PC-3 (cell line): Measurements from ENCODE around the gene EMB. TPM values are rescaled to one million over a fixed set of nuclear protein-coding genes. Genes with fewer than 3 reads are reported as not detected.
"Not testable (repeated sequence)": the region's sequence is repeated elsewhere in the genome, so short reads cannot be mapped to it uniquely, and the experiment has no call there.

ENCODE experiments used
- ATAC-seq: fragments of 200-7000 bp; cut with Tn5 transposase; 2 replicates; pipeline ENCODE4 v1.9.1; 2020; ENCODE audit warnings: mild to moderate bottlenecking, moderate library complexity
- BruUV-seq: library from RNA; stranded (reverse); fragments of 400-500 nt; replicated peaks from 2 replicates; lab custom pipeline; 2021; lab: Mats Ljungman, UMichigan
- CTCF ChIA-PET: fragments of 300-600 bp; sonication (Branson Sonifier 250); formaldehyde crosslinking; loops from one replicate; lab custom pipeline; 2022; ENCODE audit warnings: antibody characterized with exemption; lab: Charles Lee
- POLR2A ChIA-PET: fragments of 300-600 bp; sonication (Branson Sonifier 250); formaldehyde crosslinking; loops from one replicate; lab custom pipeline; 2022; ENCODE audit warnings: antibody characterized with exemption; ENCODE audit not compliant: unreplicated experiment; lab: Charles Lee
- DNase-seq: peaks from one replicate; pipeline ENCODE4 v3.0.0-alpha.2; 2015
- H2AFZ ChIP-seq: fragments of 300-600 bp; sonication (generic); 2 replicates; pipeline ENCODE4 v1.6.0; 2016; ENCODE audit warnings: antibody characterized with exemption, low read length
- H3F3A ChIP-seq: fragments of 300-600 bp; sonication (generic); one replicate; pipeline ENCODE4 v1.6.0; 2017; ENCODE audit warnings: antibody characterized with exemption, low read length, control low read depth, mild to moderate bottlenecking; ENCODE audit not compliant: unreplicated experiment
- H3K27ac ChIP-seq: fragments of 300-600 bp; sonication (generic); 2 replicates; pipeline ENCODE4 v1.5.1; 2016; ENCODE audit warnings: mild to moderate bottlenecking, low read length
- H3K27me3 ChIP-seq: fragments of 300-600 bp; sonication (generic); 2 replicates; pipeline ENCODE4 v1.6.1; 2016; ENCODE audit warnings: low read length, mixed read lengths
- H3K36me3 ChIP-seq: fragments of 300-600 bp; sonication (generic); 2 replicates; pipeline ENCODE4 v1.6.1; 2016; ENCODE audit warnings: low read depth, mixed run types, low read length, mixed read lengths
- H3K4me1 ChIP-seq: fragments of 300-600 bp; sonication (generic); 2 replicates; pipeline ENCODE4 v1.5.1; 2016; ENCODE audit warnings: low read length; ENCODE audit not compliant: insufficient read depth
- H3K4me2 ChIP-seq: fragments of 300-600 bp; sonication (generic); 2 replicates; pipeline ENCODE4 v1.6.0; 2016; ENCODE audit warnings: low read length
- H3K4me3 ChIP-seq: fragments of 300-600 bp; sonication (generic); 2 replicates; pipeline ENCODE4 v1.5.1; 2016; ENCODE audit warnings: mild to moderate bottlenecking, low read length, mixed read lengths
- H3K79me2 ChIP-seq: fragments of 300-600 bp; sonication (generic); 2 replicates; pipeline ENCODE4 v1.6.1; 2017; ENCODE audit warnings: low read length, mixed read lengths
- H3K9ac ChIP-seq: fragments of 300-600 bp; sonication (generic); 2 replicates; pipeline ENCODE4 v1.6.0; 2016; ENCODE audit warnings: mild to moderate bottlenecking, low read length
- H3K9me2 ChIP-seq: fragments of 300-600 bp; sonication (generic); replicated peaks from 2 replicates; pipeline ENCODE4 v1.6.1; 2016; ENCODE audit warnings: mixed run types, low read length, mixed read lengths
- H3K9me3 ChIP-seq: fragments of 300-600 bp; sonication (generic); 2 replicates; pipeline ENCODE4 v1.6.1; 2016; ENCODE audit warnings: low read length, mixed read lengths
- H4K20me1 ChIP-seq: fragments of 300-600 bp; sonication (generic); 2 replicates; pipeline ENCODE4 v1.6.1; 2016; ENCODE audit warnings: low read length, mixed read lengths
- CTCF ChIP-seq: fragments of 300-600 bp; sonication (generic); conservative IDR thresholded peaks from 2 replicates; pipeline ENCODE4 v1.5.1; 2017; ENCODE audit warnings: antibody characterized with exemption, low read depth, mild to moderate bottlenecking, low read length
- EZH2 ChIP-seq: fragments of 300-600 bp; sonication (generic); IDR thresholded peaks from one replicate; pipeline ENCODE4 v1.6.1; 2017; ENCODE audit warnings: antibody characterized with exemption, mild to moderate bottlenecking, low read length; ENCODE audit not compliant: unreplicated experiment
- EZH2phosphoT487 ChIP-seq: fragments of 300-600 bp; sonication (generic); IDR thresholded peaks from 2 replicates; pipeline ENCODE4 v1.6.1; 2018; ENCODE audit warnings: mild to moderate bottlenecking, antibody characterized with exemption, low read length, borderline replicate concordance
- intact Hi-C: fragments of 100-400 bp; cut with micrococcal nuclease; formaldehyde crosslinking; loops from 2 replicates; pipeline ENCODE4 v1.9.0; 2023
- total RNA-seq: library from RNA; depleted of rRNA; stranded (reverse); fragments of >200 nt; gene quantifications from 2 replicates; pipeline ENCODE4 v1.2.3, GENCODE V29; 2014

Gene EMB
- total RNA-seq, 1 experiment from 2014 or later, result 5.4 TPM

DNA sequence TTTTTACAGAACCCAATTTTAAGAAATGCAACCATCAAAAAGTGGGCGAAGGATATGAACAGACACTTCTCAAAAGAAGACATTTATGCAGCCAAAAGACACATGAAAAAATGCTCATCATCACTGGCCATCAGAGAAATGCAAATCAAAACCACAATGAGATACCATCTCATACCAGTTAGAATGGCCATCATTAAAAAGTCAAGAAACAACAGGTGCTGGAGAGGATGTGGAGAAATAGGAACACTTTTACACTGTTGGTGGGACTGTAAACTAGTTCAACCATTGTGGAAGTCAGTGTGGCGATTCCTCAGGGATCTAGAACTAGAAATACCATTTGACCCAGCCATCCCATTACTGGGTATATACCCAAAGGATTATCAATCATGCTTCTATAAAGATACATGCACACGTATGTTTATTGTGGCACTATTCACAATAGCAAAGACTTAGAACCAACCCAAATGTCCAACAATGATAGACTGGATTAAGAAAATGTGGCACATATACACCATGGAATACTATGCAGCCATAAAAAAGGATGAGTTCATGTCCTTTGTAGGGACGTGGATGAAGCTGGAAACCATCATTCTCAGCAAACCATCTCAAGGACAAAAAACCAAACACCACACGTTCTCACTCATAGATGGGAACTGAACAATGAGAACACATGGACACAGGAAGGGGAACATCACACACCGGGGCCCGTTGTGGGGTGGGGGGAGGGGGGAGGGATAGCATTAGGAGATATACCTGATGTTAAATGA is 19.7 kb downstream of the EMB start:
- H3K9ac ChIP-seq, intact Hi-C loops, H3K27ac ChIP-seq, H3K36me3 ChIP-seq, H3K4me2 ChIP-seq, BruUV-seq, H3F3A ChIP-seq, ATAC-seq, H3K27me3 ChIP-seq, H3K9me3 ChIP-seq, H3K4me1 ChIP-seq, H3K4me3 ChIP-seq, CTCF ChIA-PET, DNase-seq, H4K20me1 ChIP-seq, H3K9me2 ChIP-seq, H3K79me2 ChIP-seq, H2AFZ ChIP-seq, POLR2A ChIA-PET: not testable (repeated sequence)

DNA sequence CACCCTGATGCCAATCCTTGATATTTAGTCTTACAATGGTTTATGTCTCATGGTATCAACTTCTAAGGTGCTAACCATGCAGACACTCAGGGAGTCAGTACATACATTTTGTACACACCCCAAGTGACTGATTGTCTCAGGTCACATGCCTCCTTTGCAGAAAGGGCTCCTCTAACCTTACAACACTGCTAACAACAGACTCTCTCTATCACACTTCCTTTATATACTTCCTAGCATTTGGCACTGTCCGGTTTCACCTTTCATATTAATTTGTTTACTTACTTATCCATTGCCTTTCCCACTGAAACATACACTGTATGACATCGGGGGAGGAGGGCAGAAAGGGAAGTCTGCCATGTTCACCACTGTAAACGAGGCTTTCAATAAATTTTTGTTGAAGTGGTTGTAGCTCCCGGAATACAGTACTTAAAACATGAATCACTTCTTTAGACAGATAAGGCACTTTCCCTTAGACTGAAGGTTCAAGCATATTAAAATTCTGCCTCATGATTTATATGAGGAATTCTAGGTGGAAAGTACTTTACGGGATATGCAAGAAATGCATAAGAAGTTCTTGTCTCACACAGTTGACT is 20.6 kb downstream of the EMB start:
- BruUV-seq, result no TSS peak
- Histone ChIP-seq H2AFZ (no peak overlapping the region), H4K20me1 (no peaks in the 10 kb centered on the region), H3K79me2 (no peaks in the 10 kb centered on the region), H3K9ac (no peak overlapping the region), H3K9me2 (no peaks in the 10 kb centered on the region), H3K27me3 (no peaks in the 10 kb centered on the region), H3K4me3 (no peak overlapping the region), H3K27ac (no peak overlapping the region), H3K4me1 (no peaks in the 10 kb centered on the region), H3K9me3 (no peaks in the 10 kb centered on the region), H3K36me3 (no peaks in the 10 kb centered on the region), H3K4me2 (no peak overlapping the region), H3F3A (no peaks in the 10 kb centered on the region)
- TF ChIP-seq EZH2 (no peak), EZH2phosphoT487 (no peak), CTCF (no peak)
- intact Hi-C loops, result no loop called here
- DNase-seq (peak; percentile 35), ATAC-seq (peak; percentile 93)
- CTCF ChIA-PET, result no interaction called here
- POLR2A ChIA-PET, result no interaction called here

GRCh38 chr5:50419656-50420055 is 21.4 kb downstream of the EMB start:
- intact Hi-C loops, CTCF ChIA-PET, H3K27ac ChIP-seq, H3K9me2 ChIP-seq, H3K36me3 ChIP-seq, H3K4me3 ChIP-seq, H3F3A ChIP-seq, DNase-seq, H4K20me1 ChIP-seq, H3K79me2 ChIP-seq, H3K9me3 ChIP-seq, POLR2A ChIA-PET, H3K27me3 ChIP-seq, H2AFZ ChIP-seq, H3K4me2 ChIP-seq, H3K4me1 ChIP-seq, BruUV-seq, ATAC-seq, H3K9ac ChIP-seq: not testable (repeated sequence)

DNA sequence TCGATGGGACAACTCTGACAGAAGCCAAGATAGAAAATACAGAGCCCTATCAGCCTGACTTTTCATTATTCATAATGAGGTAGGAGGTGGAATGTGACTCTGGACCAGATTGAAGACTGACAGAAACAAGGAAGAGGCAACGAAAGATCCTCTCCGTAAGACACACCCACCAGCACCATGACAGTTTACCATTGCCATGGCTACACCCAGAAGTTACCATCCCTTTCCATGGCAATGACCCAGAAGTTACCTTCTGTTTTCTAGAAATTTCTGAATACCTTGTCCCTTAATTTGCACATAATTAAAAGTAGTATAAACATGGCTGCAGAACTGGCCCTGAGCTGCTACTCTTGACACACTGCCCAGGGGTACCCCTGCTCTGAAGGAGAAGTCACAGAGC is 24.5 kb downstream of the EMB start:
- H3F3A ChIP-seq, H3K79me2 ChIP-seq, H3K4me1 ChIP-seq, CTCF ChIA-PET, H3K9me3 ChIP-seq, intact Hi-C loops, BruUV-seq, H3K36me3 ChIP-seq, DNase-seq, H3K4me2 ChIP-seq, H3K4me3 ChIP-seq, POLR2A ChIA-PET, H2AFZ ChIP-seq, H4K20me1 ChIP-seq, H3K9ac ChIP-seq, H3K27ac ChIP-seq, H3K27me3 ChIP-seq, H3K9me2 ChIP-seq, ATAC-seq: not testable (repeated sequence)
